BLaER1 treated with 17β-estradiol and CSF1 and Interleukin-3, amounts not matched to agents 10 nM and 100 nM (cell line): Measurements from ENCODE around the gene FERMT1.

Source experiments
- H3K27ac ChIP-seq, 11 experiments: shearing (Covaris generic); formaldehyde crosslinking; 2 replicates each; pipeline ENCODE4 v1.8.1; 2022
- H3K27me3 ChIP-seq, 11 experiments: shearing (Covaris generic); formaldehyde crosslinking; 2 replicates each; pipeline ENCODE4 v1.8.1; 2022
- H3K36me3 ChIP-seq, 11 experiments: shearing (Covaris generic); formaldehyde crosslinking; 2 replicates each; pipeline ENCODE4 v1.8.1; 2022
- H3K4me1 ChIP-seq, 10 experiments: shearing (Covaris generic); formaldehyde crosslinking; 2 replicates each; pipeline ENCODE4 v1.8.1; 2022
- H3K4me2 ChIP-seq, 11 experiments: shearing (Covaris generic); formaldehyde crosslinking; 2 replicates each; pipeline ENCODE4 v1.8.1; 2022
- H3K4me3 ChIP-seq, 10 experiments: shearing (Covaris generic); formaldehyde crosslinking; 2 replicates each; pipeline ENCODE4 v1.8.1; 2022
- H3K9ac ChIP-seq, 11 experiments: shearing (Covaris generic); formaldehyde crosslinking; 2 replicates each; pipeline ENCODE4 v1.8.1; 2022
- H3K9me3 ChIP-seq, 11 experiments: shearing (Covaris generic); formaldehyde crosslinking; replicated peaks in 1 of 11; 2 replicates each; pipeline ENCODE4 v1.8.1; 2022
- H4K20me1 ChIP-seq, 11 experiments: shearing (Covaris generic); formaldehyde crosslinking; 2 replicates each; pipeline ENCODE4 v1.8.1; 2022
- Cebpa-rat ChIP-seq, 11 experiments: shearing (Covaris generic); IDR thresholded peaks; 2 replicates each; pipeline ENCODE4 v1.8.1; 2022

The FERMT1 gene

DNA sequence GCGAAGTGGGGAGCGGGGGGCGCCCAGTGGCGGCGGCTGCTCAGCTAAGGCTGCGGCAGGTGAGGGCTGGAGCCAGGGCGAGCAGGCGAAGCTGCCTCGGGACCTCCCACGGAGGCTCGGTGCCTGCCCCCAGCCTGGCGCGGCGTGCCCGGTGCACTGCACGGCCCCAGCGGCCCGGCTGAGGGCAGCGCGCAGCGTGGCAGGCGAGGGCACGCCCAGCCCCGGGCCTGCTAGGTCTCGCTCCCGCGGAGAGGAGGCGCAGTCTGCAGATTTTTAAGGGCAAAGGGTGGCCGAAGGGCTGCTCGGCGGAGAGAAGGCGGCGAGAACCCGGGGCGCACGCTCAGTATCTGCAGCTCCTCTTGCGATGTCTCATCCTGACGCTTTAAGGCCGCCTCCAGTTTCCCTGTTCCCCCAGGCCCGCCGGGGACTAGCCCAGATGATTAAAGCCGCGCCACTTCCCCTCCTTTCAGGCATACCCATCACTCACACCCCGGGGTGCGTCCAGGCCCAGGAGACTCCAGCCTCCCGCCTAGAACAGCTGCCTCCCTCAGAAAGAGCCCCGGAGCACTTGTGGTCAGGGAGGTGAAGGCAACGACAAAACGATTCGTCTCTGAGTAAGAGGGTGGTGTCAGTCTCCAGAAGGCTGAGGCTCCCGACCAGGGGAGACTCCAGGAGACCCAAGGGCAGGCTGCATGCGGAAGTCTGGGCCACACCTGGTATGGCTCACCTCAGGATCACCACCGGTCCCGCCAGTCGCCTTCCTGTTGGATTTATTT is at the start of gene FERMT1:
Gene FERMT1, minus strand, starts transcription at position 158 of the 776 bp plus-strand sequence. CDS start 3,476 bp downstream, outside the sequence.
- peaks cover 10 to 39% (median 33%) of the 10 kb centered on the region in 10 experiments for H3K4me1 ChIP-seq
- peaks cover 0 to 1% (median 0%) of the 10 kb centered on the region in 11 experiments; a peak in 2 of 22 replicates for H3K9me3 ChIP-seq
- peak within 1 kb of the TSS; percentile 56 to 77 (median 69) for H3K4me3 ChIP-seq
- no peak for TF ChIP-seq Cebpa-rat (IDR thresholded peaks at IDR 0.05)
- H3K27me3 ChIP-seq = peaks cover 0 to 13% (median 8%) of the 10 kb centered on the region in 11 experiments; a peak in 14 of 22 replicates
- peak within 1 kb of the TSS; percentile 52 to 86 (median 82); a peak in 21 of 22 replicates for H3K9ac ChIP-seq
- H3K4me2 ChIP-seq = peak within 1 kb of the TSS; percentile 90 to 99 (median 97)
- peak within 1 kb of the TSS in 10 of 11 experiments; percentile 35 to 83 (median 80); a peak in 20 of 22 replicates for H3K27ac ChIP-seq
- H4K20me1 ChIP-seq = no peaks in the 10 kb centered on the region
- H3K36me3 ChIP-seq = peaks cover 0 to 15% (median 5%) of the 10 kb centered on the region in 11 experiments; a peak in 10 of 22 replicates

DNA sequence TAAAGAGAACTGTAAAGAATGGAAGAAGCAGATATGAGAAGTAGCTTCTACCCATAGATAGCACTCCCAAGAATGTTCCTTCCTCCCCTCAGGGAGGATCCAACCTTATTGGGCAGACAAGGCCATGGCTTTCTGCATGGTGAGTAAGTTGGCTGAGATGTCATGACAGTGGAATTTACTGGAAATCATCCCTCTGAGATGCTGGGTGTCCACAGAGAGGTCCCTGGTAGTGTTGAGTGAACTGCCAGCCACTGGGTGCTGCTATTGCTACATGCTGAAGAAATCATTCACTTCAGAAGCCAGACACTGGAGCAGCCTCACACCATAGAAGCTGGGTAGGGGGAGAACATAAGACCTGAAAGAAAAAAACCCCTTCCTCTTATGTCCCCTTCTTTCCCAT is 46.4 kb upstream of the FERMT1 start:
- peaks cover 0 to 8% (median 2%) of the 10 kb centered on the region in 11 experiments; a peak in 3 of 22 replicates for H3K9me3 ChIP-seq

DNA sequence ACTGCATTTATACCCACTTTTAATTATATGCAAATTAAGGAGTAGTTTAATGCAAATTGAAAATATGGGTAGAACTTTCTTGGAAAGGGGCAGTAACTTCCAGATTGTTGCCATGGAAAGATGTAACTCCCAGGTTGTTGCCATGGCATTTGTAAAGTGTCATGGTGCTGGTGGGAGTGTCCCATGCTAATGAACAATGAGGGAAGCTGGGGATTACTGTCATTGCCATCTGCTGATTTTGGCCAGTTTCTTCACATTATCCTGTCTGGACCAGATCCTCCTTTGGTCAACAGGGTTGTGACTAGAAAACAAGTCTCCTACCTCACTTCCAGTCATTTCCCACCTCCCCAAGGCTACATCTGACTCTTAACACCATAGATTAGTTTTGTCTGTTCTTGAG is 45.4 kb upstream of the FERMT1 start:
- no peak overlapping the region for H3K4me2 ChIP-seq
- H3K27me3 ChIP-seq = no peaks in the 10 kb centered on the region
- H3K4me3 ChIP-seq = no peak overlapping the region
- peaks cover 0 to 8% (median 2%) of the 10 kb centered on the region in 11 experiments; a peak in 3 of 22 replicates for H3K9me3 ChIP-seq
- no peaks in the 10 kb centered on the region for H3K4me1 ChIP-seq
- H3K27ac ChIP-seq = no peak overlapping the region
- H4K20me1 ChIP-seq = no peaks in the 10 kb centered on the region
- H3K9ac ChIP-seq = no peak overlapping the region
- H3K36me3 ChIP-seq = no peaks in the 10 kb centered on the region
- no peak for TF ChIP-seq Cebpa-rat (IDR thresholded peaks at IDR 0.05)

More for the DNA sequence above, 46.4 kb upstream of the FERMT1 start:
- Histone ChIP-seq H3K9ac (no peak overlapping the region), H3K36me3 (no peaks in the 10 kb centered on the region), H3K27ac (no peak overlapping the region), H3K4me2 (no peak overlapping the region), H3K4me1 (no peaks in the 10 kb centered on the region), H3K27me3 (no peaks in the 10 kb centered on the region), H3K4me3 (no peak overlapping the region), H4K20me1 (no peaks in the 10 kb centered on the region)
- TF ChIP-seq Cebpa-rat (IDR thresholded peaks at IDR 0.05) = no peak

GRCh38 chr20:6165346-6165745 is 42.5 kb upstream of the FERMT1 start:
- no peaks in the 10 kb centered on the region for H4K20me1 ChIP-seq
- H3K4me3 ChIP-seq = no peak overlapping the region
- H3K9ac ChIP-seq = no peak overlapping the region
- H3K9me3 ChIP-seq = 0 out of 22 replicates have a peak, but pooled peaks cover 0 to 4% (median 0%) of the 10 kb centered on the region in 11 experiments
- no peak overlapping the region for H3K4me2 ChIP-seq
- H3K27ac ChIP-seq = no peak overlapping the region
- no peaks in the 10 kb centered on the region for H3K4me1 ChIP-seq
- no peaks in the 10 kb centered on the region for H3K36me3 ChIP-seq
- TF ChIP-seq Cebpa-rat (IDR thresholded peaks at IDR 0.05) = no peak
- H3K27me3 ChIP-seq = no peaks in the 10 kb centered on the region

GRCh38 chr20:6164421-6165341 is 41.9 kb upstream of the FERMT1 start:
- no peak overlapping the region for H3K4me2 ChIP-seq
- no peak for TF ChIP-seq Cebpa-rat (IDR thresholded peaks at IDR 0.05)
- no peaks in the 10 kb centered on the region for H4K20me1 ChIP-seq
- H3K27me3 ChIP-seq = no peaks in the 10 kb centered on the region
- no peaks in the 10 kb centered on the region for H3K4me1 ChIP-seq
- H3K4me3 ChIP-seq = no peak overlapping the region
- H3K9ac ChIP-seq = no peak overlapping the region
- no peaks in the 10 kb centered on the region for H3K36me3 ChIP-seq
- peaks cover 0 to 9% (median 4%) of the 10 kb centered on the region in 11 experiments; a peak in 8 of 22 replicates for H3K9me3 ChIP-seq
- no peak overlapping the region for H3K27ac ChIP-seq

DNA sequence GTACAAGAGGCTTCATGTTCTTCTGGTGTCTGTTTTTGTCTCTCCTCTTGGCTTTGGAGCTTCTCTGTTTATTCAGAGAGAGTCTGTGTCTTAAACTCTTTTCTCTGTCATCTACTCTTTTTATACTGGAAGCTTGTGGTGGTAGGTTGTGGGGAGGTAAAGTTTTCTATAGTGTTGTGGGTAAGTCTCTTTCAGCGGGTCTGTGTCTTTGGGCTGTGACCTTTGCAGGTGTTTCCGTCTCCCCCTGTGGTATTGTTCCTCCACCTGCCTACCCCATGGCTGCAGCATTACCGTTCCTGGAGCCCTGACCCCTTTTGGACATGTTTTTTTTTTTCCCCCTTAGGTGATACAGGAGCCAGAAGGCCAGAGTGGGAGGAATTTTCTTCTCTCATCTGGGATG is 37.9 kb upstream of the FERMT1 start:
- H3K9ac ChIP-seq = no peak overlapping the region
- TF ChIP-seq Cebpa-rat (IDR thresholded peaks at IDR 0.05) = no peak
- H3K4me2 ChIP-seq = no peak overlapping the region
- no peak overlapping the region for H3K4me3 ChIP-seq
- no peaks in the 10 kb centered on the region for H4K20me1 ChIP-seq
- H3K9me3 ChIP-seq = peaks cover 25 to 39% (median 35%) of the 10 kb centered on the region in 11 experiments
- no peaks in the 10 kb centered on the region for H3K4me1 ChIP-seq
- H3K27me3 ChIP-seq = no peaks in the 10 kb centered on the region
- H3K36me3 ChIP-seq = no peaks in the 10 kb centered on the region
- no peak overlapping the region for H3K27ac ChIP-seq

DNA sequence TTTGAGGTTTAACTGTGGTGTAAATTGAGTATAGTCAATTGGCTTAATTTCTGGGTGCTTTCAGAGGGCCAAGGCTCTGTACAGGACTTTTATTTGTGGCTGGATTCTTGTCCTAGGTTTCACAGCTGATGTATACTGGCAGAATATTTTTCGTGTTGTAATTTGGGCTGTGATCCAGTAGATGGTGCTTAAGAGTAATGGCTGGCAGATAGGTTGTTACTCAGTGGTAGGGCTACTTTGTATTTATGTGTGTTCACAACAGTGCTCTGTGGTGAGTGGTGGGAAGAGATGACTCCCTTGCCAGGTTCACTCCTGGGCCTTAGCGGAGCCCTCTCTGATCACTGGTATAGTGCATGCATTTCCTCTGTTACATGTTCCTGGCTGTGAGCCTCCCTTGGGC is 34.5 kb upstream of the FERMT1 start:
- Histone ChIP-seq H3K27me3 (no peaks in the 10 kb centered on the region), H3K36me3 (no peaks in the 10 kb centered on the region), H3K4me1 (no peaks in the 10 kb centered on the region), H3K4me3 (no peak overlapping the region), H4K20me1 (no peaks in the 10 kb centered on the region), H3K27ac (no peak overlapping the region), H3K9me3 (peaks cover 31 to 47% (median 41%) of the 10 kb centered on the region in 11 experiments), H3K9ac (no peak overlapping the region), H3K4me2 (no peak overlapping the region)
- TF ChIP-seq Cebpa-rat (IDR thresholded peaks at IDR 0.05) = no peak

GRCh38 chr20:6152777-6153176 is 29.9 kb upstream of the FERMT1 start:
- Histone ChIP-seq H3K36me3 (no peaks in the 10 kb centered on the region), H3K4me3 (no peak overlapping the region), H4K20me1 (no peaks in the 10 kb centered on the region), H3K27ac (no peak overlapping the region), H3K4me1 (no peaks in the 10 kb centered on the region), H3K9ac (no peak overlapping the region), H3K9me3 (peaks cover 25 to 43% (median 31%) of the 10 kb centered on the region in 11 experiments), H3K4me2 (no peak overlapping the region), H3K27me3 (no peaks in the 10 kb centered on the region)
- TF ChIP-seq Cebpa-rat (IDR thresholded peaks at IDR 0.05) = no peak

- Histone ChIP-seq H3K9me3 (peaks cover 19 to 32% (median 25%) of the 10 kb centered on the region in 11 experiments; a peak in 18 of 22 replicates), H4K20me1 (no peaks in the 10 kb centered on the region), H3K4me3 (no peak overlapping the region), H3K9ac (no peak overlapping the region), H3K4me1 (no peaks in the 10 kb centered on the region), H3K27ac (no peak overlapping the region), H3K4me2 (no peak overlapping the region), H3K36me3 (no peaks in the 10 kb centered on the region), H3K27me3 (no peaks in the 10 kb centered on the region)
- TF ChIP-seq Cebpa-rat (IDR thresholded peaks at IDR 0.05) = no peak
Observed at GRCh38 chr20:6148073-6148472, 25.2 kb upstream of the FERMT1 start.
